ENCODE data around the gene DYSF.

DYSF gene

DNA sequence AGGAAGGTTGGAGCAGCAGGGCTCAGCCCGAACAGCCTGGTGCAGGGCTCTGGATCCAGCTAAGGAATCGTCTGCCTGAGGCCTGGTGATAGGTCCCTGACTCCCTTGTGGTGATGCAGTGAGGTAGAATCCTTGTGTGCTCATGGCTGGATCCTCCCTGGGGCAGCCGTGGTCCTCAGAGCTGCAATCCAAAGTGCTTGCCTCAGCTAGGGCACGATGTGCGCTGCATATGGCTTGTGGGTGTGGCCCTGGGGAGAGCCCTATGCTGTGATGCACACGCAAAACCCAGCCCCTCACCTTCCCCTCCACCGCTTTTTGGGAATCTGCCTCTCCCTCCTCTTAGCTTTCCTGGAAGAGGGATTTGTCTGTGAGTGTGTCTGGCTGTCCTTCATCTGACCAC, 142.2 kb downstream of the DYSF start (continued):
- TF ChIP-seq FEZF1 (tag by site-specific recombination; IDR thresholded peaks at IDR 0.05) (no peak), ZNF488 (tag by site-specific recombination; IDR thresholded peaks at IDR 0.05) (no peak), ZNF621 (tag by site-specific recombination; IDR thresholded peaks at IDR 0.05) (no peak), ZNF221 (tag by site-specific recombination; IDR thresholded peaks at IDR 0.05; ENCODE audit: borderline replicate concordance) (no peak), ZNF792 (tag by site-specific recombination; IDR thresholded peaks at IDR 0.05) (no peak), ZNF169 (tag by site-specific recombination; IDR thresholded peaks at IDR 0.05) (no peak)

GRCh38 chr2:71596011-71596410, 142.7 kb downstream of the DYSF start:
- TF ChIP-seq ZNF704 (tag by site-specific recombination; IDR thresholded peaks at IDR 0.05) (no peak), ZNF311 (tag by site-specific recombination; IDR thresholded peaks at IDR 0.05; ENCODE audit: borderline replicate concordance) (no peak), ZNF266 (tag by site-specific recombination; IDR thresholded peaks at IDR 0.05; ENCODE audit: low read depth) (no peak), EGR2 (tag by site-specific recombination; IDR thresholded peaks at IDR 0.05; ENCODE audit: low read depth) (peak; percentile 21; the same call in 1 of the 2 replicates), ZNF169 (tag by site-specific recombination; IDR thresholded peaks at IDR 0.05) (no peak), FEZF1 (tag by site-specific recombination; IDR thresholded peaks at IDR 0.05) (no peak)
- H3K36me3 ChIP-seq (ENCODE audit: control insufficient read depth in 2 of 2, insufficient read depth in 1 of 2, low read length in 2 of 2), result no peaks in the 10 kb centered on the region
- H3K27ac ChIP-seq (ENCODE audit: extremely low read depth, low read depth, low read length), result no peak overlapping the region
- POLR2A ChIA-PET, result no interaction called here
- H3K4me1 ChIP-seq (ENCODE audit: control insufficient read depth, insufficient read depth, low read length), result no peaks in the 10 kb centered on the region
- CTCF ChIA-PET, result no interaction called here
- H3K4me3 ChIP-seq (ENCODE audit: low read depth, low read length), result no peak overlapping the region
- H3K9me3 ChIP-seq (ENCODE audit: control insufficient read depth, insufficient read depth, low read depth, low read length), result no peaks in the 10 kb centered on the region

- TF ChIP-seq ZNF140 (tag by site-specific recombination; IDR thresholded peaks at IDR 0.05) (no peak), ZNF571 (tag by site-specific recombination; IDR thresholded peaks at IDR 0.05) (no peak)
- H3K4me3 ChIP-seq (ENCODE audit: low read depth, low read length), result no peak overlapping the region
- H3K4me1 ChIP-seq (ENCODE audit: control insufficient read depth, insufficient read depth, low read length), result no peaks in the 10 kb centered on the region
- CTCF ChIA-PET, result interaction anchor here (0.7 to 0.9 kb wide), 2 partner anchors 49 to 552 kb away, joined by 3 read pairs; no protein-coding TSS in a partner anchor
- POLR2A ChIA-PET, result no interaction called here
- H3K27ac ChIP-seq (ENCODE audit: extremely low read depth, low read depth, low read length), result no peak overlapping the region
- no peaks in the 10 kb centered on the region for H3K36me3 ChIP-seq (ENCODE audit: control insufficient read depth in 2 of 2, insufficient read depth in 1 of 2, low read length in 2 of 2)
- H3K9me3 ChIP-seq (ENCODE audit: control insufficient read depth, insufficient read depth, low read depth, low read length), result no peaks in the 10 kb centered on the region
Observed at GRCh38 chr2:71597756-71598155, 144.4 kb downstream of the DYSF start.

GRCh38 chr2:71598526-71598925, 145.2 kb downstream of the DYSF start:
- Histone ChIP-seq H3K4me1 (ENCODE audit: control insufficient read depth, insufficient read depth, low read length) (no peaks in the 10 kb centered on the region), H3K4me3 (ENCODE audit: low read depth, low read length) (no peak overlapping the region), H3K36me3 (ENCODE audit: control insufficient read depth in 2 of 2, insufficient read depth in 1 of 2, low read length in 2 of 2) (no peaks in the 10 kb centered on the region), H3K9me3 (ENCODE audit: control insufficient read depth, insufficient read depth, low read depth, low read length) (no peaks in the 10 kb centered on the region), H3K27ac (ENCODE audit: extremely low read depth, low read depth, low read length) (no peak overlapping the region)
- ChIA-PET CTCF (interaction anchor here (0.7 kb wide), 2 partner anchors 49 to 1099 kb away, joined by 3 read pairs; no protein-coding TSS in a partner anchor), POLR2A (no interaction called here)
- TF ChIP-seq ZNF473 (tag by site-specific recombination; IDR thresholded peaks at IDR 0.05), result no peak
- TF ChIP-seq ZFP69B (tag by site-specific recombination; IDR thresholded peaks at IDR 0.05), result no peak

DNA sequence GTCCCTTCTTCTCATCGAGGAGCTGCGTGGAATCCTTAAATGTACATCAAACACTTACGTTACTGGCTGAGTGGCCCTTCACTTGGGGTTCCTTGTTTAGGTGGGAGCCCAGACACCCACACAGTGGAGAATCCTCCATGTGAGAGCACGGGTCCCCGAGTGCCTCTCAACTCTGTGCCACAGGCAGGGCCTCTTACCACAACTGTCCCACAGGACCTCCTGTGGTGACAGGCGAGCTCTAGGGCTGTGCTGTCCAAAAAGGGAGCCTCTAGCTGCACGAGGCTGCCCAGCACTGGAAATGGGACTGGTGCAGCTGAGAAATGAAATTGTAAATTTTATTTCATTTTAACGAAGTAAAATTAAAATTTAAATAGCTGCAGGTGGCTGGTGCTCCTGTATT, 145.7 kb downstream of the DYSF start:
- POLR2A ChIA-PET, result no interaction called here
- CTCF ChIA-PET, result interaction anchor here (0.7 kb wide), 2 partner anchors 53 to 1098 kb away, joined by 3 read pairs; no protein-coding TSS in a partner anchor
- H3K4me1 ChIP-seq (ENCODE audit: control insufficient read depth, insufficient read depth, low read length), result no peaks in the 10 kb centered on the region
- H3K27ac ChIP-seq (ENCODE audit: extremely low read depth, low read depth, low read length), result no peak overlapping the region
- H3K36me3 ChIP-seq (ENCODE audit: control insufficient read depth in 2 of 2, insufficient read depth in 1 of 2, low read length in 2 of 2), result no peaks in the 10 kb centered on the region
- no peak overlapping the region for H3K4me3 ChIP-seq (ENCODE audit: low read depth, low read length)
- no peaks in the 10 kb centered on the region for H3K9me3 ChIP-seq (ENCODE audit: control insufficient read depth, insufficient read depth, low read depth, low read length)
- TF ChIP-seq, protein P1, sequence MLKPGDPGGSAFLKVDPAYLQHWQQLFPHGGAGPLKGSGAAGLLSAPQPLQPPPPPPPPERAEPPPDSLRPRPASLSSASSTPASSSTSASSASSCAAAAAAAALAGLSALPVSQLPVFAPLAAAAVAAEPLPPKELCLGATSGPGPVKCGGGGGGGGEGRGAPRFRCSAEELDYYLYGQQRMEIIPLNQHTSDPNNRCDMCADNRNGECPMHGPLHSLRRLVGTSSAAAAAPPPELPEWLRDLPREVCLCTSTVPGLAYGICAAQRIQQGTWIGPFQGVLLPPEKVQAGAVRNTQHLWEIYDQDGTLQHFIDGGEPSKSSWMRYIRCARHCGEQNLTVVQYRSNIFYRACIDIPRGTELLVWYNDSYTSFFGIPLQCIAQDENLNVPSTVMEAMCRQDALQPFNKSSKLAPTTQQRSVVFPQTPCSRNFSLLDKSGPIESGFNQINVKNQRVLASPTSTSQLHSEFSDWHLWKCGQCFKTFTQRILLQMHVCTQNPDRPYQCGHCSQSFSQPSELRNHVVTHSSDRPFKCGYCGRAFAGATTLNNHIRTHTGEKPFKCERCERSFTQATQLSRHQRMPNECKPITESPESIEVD (tag by site-specific recombination; IDR thresholded peaks at IDR 0.05), result no peak
- TF ChIP-seq ZBTB21 (tag by site-specific recombination; IDR thresholded peaks at IDR 0.05) (no peak), SETDB1 (IDR thresholded peaks at IDR 0.05; ENCODE audit: insufficient read length, low read length) (no peak), ZNF140 (tag by site-specific recombination; IDR thresholded peaks at IDR 0.05) (no peak), ZNF768 (tag by site-specific recombination; IDR thresholded peaks at IDR 0.05) (no peak), ZNF302 (tag by site-specific recombination; IDR thresholded peaks at IDR 0.05; ENCODE audit: low read depth) (no peak), ZFP3 (tag by site-specific recombination; IDR thresholded peaks at IDR 0.05; ENCODE audit: low read depth) (no peak), ZNF350 (tag by site-specific recombination; IDR thresholded peaks at IDR 0.05) (no peak)
- TF ChIP-seq, protein P2, sequence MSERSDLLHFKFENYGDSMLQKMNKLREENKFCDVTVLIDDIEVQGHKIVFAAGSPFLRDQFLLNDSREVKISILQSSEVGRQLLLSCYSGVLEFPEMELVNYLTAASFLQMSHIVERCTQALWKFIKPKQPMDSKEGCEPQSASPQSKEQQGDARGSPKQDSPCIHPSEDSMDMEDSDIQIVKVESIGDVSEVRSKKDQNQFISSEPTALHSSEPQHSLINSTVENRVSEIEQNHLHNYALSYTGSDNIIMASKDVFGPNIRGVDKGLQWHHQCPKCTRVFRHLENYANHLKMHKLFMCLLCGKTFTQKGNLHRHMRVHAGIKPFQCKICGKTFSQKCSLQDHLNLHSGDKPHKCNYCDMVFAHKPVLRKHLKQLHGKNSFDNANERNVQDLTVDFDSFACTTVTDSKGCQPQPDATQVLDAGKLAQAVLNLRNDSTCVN (tag by site-specific recombination; optimal IDR thresholded peaks at IDR 0.05), result no peak

Data from HEK293 (cell line).